Psoas muscle (tissue), 8 donors: ENCODE results near the gene SMARCAL1. TPM values are rescaled to one million over a fixed set of nuclear protein-coding genes. Genes with fewer than 3 reads are reported as not detected.
"Not testable (repeated sequence)": the region's sequence is repeated elsewhere in the genome, so short reads cannot be mapped to it uniquely, and the experiment has no call there.

Experiments used
- ATAC-seq, 4 donors: fragments of 200-7000 bp; cut with Tn5 transposase; one replicate each; pipeline ENCODE4 v1.9.1; 2020; ENCODE audit warnings: moderate library complexity in 3 of 4, mild to moderate bottlenecking in 2 of 4
- DNase-seq, 2 donors: peaks; one replicate each; pipeline ENCODE4 v3.0.0-alpha.2; 2020
- H3K27ac ChIP-seq: fragments of 200-600 bp; one replicate; pipeline ENCODE4 v1.8.0; 2022
- H3K27me3 ChIP-seq, 3 donors: fragments of 200-600 bp in 1 of 3; one replicate each; pipeline versions ENCODE4 v1.6.1 to v1.8.0; 2013 to 2022; ENCODE audit warnings: low read length in 2 of 3, mild to moderate bottlenecking in 2 of 3, moderate library complexity in 1 of 3; ENCODE audit not compliant: insufficient read depth in 3 of 3
- H3K36me3 ChIP-seq, 2 donors: fragments of 200-600 bp in 1 of 2; one replicate each; pipeline versions ENCODE4 v1.6.1 to v1.8.0; 2013 to 2022; ENCODE audit warnings: low read depth in 1 of 2, mild to moderate bottlenecking in 1 of 2, moderate library complexity in 1 of 2; ENCODE audit not compliant: insufficient read depth in 1 of 2
- H3K4me1 ChIP-seq: fragments of 200-600 bp; one replicate; pipeline ENCODE4 v1.8.0; 2022
- H3K4me3 ChIP-seq: fragments of 200-600 bp; one replicate; pipeline ENCODE4 v1.8.0; 2022; ENCODE audit warnings: mild to moderate bottlenecking
- H3K9me3 ChIP-seq: fragments of 200-600 bp; one replicate; pipeline ENCODE4 v1.8.0; 2022
- CTCF ChIP-seq: fragments of 200-600 bp; IDR thresholded peaks from one replicate; pipeline ENCODE4 v1.8.0; 2022; ENCODE audit warnings: antibody characterized with exemption
- WGBS, 3 donors: extraction: QIAGEN DNeasy Blood & Tissue Kit; methylation state at CpG; one replicate each; pipeline versions ENCODE4 v1.1.6 to v1.1.7; 2013; 5-methylcytosine and 5-hydroxymethylcytosine counted together
- intact Hi-C, 2 donors: fragments of 100-400 bp; cut with DNase I; formaldehyde crosslinking; loops; one replicate each; pipeline versions ENCODE4 v1.11.0 to v1.14.2; 2022
- polyA plus RNA-seq, 3 donors: library from polyadenylated mRNA; stranded (reverse); fragments of 200-250 nt; gene quantifications; one replicate each; pipeline ENCODE4 v1.2.3, GENCODE V29; 2013
- total RNA-seq, 4 donors: library from RNA; stranded (reverse); fragmentation: NEBNext Ultra II Directional in 2 of 4; extraction: Animal tissue kit (Norgen Biotek cat#: 25700) in 2 of 4; gene quantifications; one replicate each; pipeline versions ENCODE4 v1.2.1 to v1.2.4, GENCODE V29; 2021 to 2023
- donor health status: healthy with polysubstance abuse.
- donor health status: DM: no; HTN: no; CAD: no; lungs with moderate emphysema.
- donor health status: Bipolar disorder and iron deficiency.
- donor health status: healthy.
- donor health status: DM: yes; HTN: yes; CAD: no.
- donor health status: DM: no; HTN: no; CAD: no.
- donor health status: DM: no; HTN: no; CAD: no.
- donor health status: DM: yes; HTN: yes; CAD: no.

Gene SMARCAL1
- total and polyA plus RNA-seq, 7 donors, result 7.9 to 18.3 (median 11.4) TPM

- H3K27me3 ChIP-seq, result peaks cover 3 to 58% (median 26%) of the 10 kb centered on the region in 3 donors
- no peaks in the 10 kb centered on the region for H3K9me3 ChIP-seq
- H3K27ac ChIP-seq, result no peak overlapping the region
- ATAC-seq (no peak), DNase-seq (no peak)
- TF ChIP-seq CTCF, result no peak
- intact Hi-C loops, result no loop called here
- H3K4me1 ChIP-seq, result no peaks in the 10 kb centered on the region
- 28 to 33% (median 30%) methylated on average over 6 of the region's 6 CpGs for WGBS, 3 donors
- no peak overlapping the region for H3K4me3 ChIP-seq
- no peaks in the 10 kb centered on the region for H3K36me3 ChIP-seq
These were observed 39.5 kb upstream of the SMARCAL1 start for GRCh38 chr2:216372761-216373291.

- H3K27me3 ChIP-seq, result peaks cover 8 to 47% (median 22%) of the 10 kb centered on the region in 3 donors
These were observed 38.4 kb upstream of the SMARCAL1 start for GRCh38 chr2:216373896-216374295.

GRCh38 chr2:216375286-216375685 is 37.0 kb upstream of the SMARCAL1 start:
- Histone ChIP-seq H3K4me1 (no peaks in the 10 kb centered on the region), H3K9me3 (no peaks in the 10 kb centered on the region), H3K27ac (no peak overlapping the region), H3K36me3 (no peaks in the 10 kb centered on the region), H3K27me3 (peaks cover 5 to 33% (median 17%) of the 10 kb centered on the region in 3 donors), H3K4me3 (no peak overlapping the region)
- DNase-seq (no peak), ATAC-seq (no peak)
- no peak for TF ChIP-seq CTCF
- intact Hi-C loops, result no loop called here
- WGBS, 3 donors, result 74 to 86% (median 81%) methylated on average over 1 of the region's 1 CpG

More at GRCh38 chr2:216373896-216374295, 38.4 kb upstream of the SMARCAL1 start:
- no peak for TF ChIP-seq CTCF
- H3K27ac ChIP-seq, result no peak overlapping the region
- intact Hi-C loops, result no loop called here
- H3K4me1 ChIP-seq, result no peaks in the 10 kb centered on the region
- no peaks in the 10 kb centered on the region for H3K9me3 ChIP-seq
- H3K4me3 ChIP-seq, result no peak overlapping the region
- ATAC-seq, result no peak
- H3K36me3 ChIP-seq, result no peaks in the 10 kb centered on the region
- DNase-seq, result no peak

GRCh38 chr2:216379977-216380376 is 32.3 kb upstream of the SMARCAL1 start:
- Histone ChIP-seq H3K9me3 (no peaks in the 10 kb centered on the region), H3K4me1 (no peaks in the 10 kb centered on the region), H3K27me3 (peaks cover 2 to 5% (median 2%) of the 10 kb centered on the region in 3 donors), H3K36me3 (no peaks in the 10 kb centered on the region), H3K4me3 (no peak overlapping the region), H3K27ac (no peak overlapping the region)
- intact Hi-C loops, result no loop called here
- no peak for DNase-seq
- ATAC-seq, result no peak
- 69 to 73% (median 70%) methylated on average over 5 of the region's 5 CpGs for WGBS, 3 donors
- no peak for TF ChIP-seq CTCF

- ATAC-seq, intact Hi-C loops, H3K4me1 ChIP-seq, H3K9me3 ChIP-seq, H3K27me3 ChIP-seq, DNase-seq, H3K36me3 ChIP-seq, H3K4me3 ChIP-seq, H3K27ac ChIP-seq: not testable (repeated sequence)
- WGBS, 3 donors, result 54 to 80% (median 74%) methylated on average over 2 of the region's 2 CpGs
These were observed 27.9 kb upstream of the SMARCAL1 start for GRCh38 chr2:216384409-216384808.
